SK-N-MC (cell line): ENCODE measurements around the gene SRGAP3.

Source experiments
- DNase-seq: peaks from one replicate; pipeline ENCODE4 v3.0.0-alpha.2; 2011; ENCODE audit warnings: low read depth, low spot score
- H3K27ac ChIP-seq: fragments of 200-600 bp; sonication (generic); 2 replicates; pipeline ENCODE4 v1.5.1; 2016; ENCODE audit warnings: mixed run types
- H3K36me3 ChIP-seq: fragments of 200-600 bp; sonication (generic); 2 replicates; pipeline ENCODE4 v1.6.1; 2017; ENCODE audit warnings: antibody characterized with exemption, low read length, mixed read lengths; ENCODE audit not compliant: insufficient read depth
- H3K4me3 ChIP-seq: fragments of 200-600 bp; sonication (generic); 2 replicates; pipeline ENCODE4 v1.5.1; 2016
- H3K9ac ChIP-seq: fragments of 200-600 bp; sonication (generic); 2 replicates; pipeline ENCODE4 v1.8.0; 2017; ENCODE audit warnings: mixed run types, mixed read lengths; ENCODE audit not compliant: insufficient read length
- H3K9me3 ChIP-seq: fragments of 200-600 bp; sonication (generic); 2 replicates; pipeline ENCODE4 v1.6.1; 2017; ENCODE audit warnings: low read depth, mild to moderate bottlenecking, antibody characterized with exemption, low read length, moderate library complexity, mixed read lengths
- EZH2 ChIP-seq: fragments of 200-600 bp; sonication (generic); IDR thresholded peaks from one replicate; pipeline ENCODE4 v1.6.1; 2017; ENCODE audit warnings: antibody characterized with exemption
- FOXP2 ChIP-seq: optimal IDR thresholded peaks from 2 replicates; pipeline ENCODE3; 2011; ENCODE audit warnings: mild to moderate bottlenecking, moderate library complexity; ENCODE audit not compliant: insufficient read depth; ENCODE audit errors: extremely low read length, control extremely low read depth
- POLR2AphosphoS5 ChIP-seq: IDR thresholded peaks from 2 replicates; pipeline ENCODE4 v1.6.1; 2012; ENCODE audit warnings: mild to moderate bottlenecking, low read depth, low read length, borderline replicate concordance

SRGAP3 gene

DNA sequence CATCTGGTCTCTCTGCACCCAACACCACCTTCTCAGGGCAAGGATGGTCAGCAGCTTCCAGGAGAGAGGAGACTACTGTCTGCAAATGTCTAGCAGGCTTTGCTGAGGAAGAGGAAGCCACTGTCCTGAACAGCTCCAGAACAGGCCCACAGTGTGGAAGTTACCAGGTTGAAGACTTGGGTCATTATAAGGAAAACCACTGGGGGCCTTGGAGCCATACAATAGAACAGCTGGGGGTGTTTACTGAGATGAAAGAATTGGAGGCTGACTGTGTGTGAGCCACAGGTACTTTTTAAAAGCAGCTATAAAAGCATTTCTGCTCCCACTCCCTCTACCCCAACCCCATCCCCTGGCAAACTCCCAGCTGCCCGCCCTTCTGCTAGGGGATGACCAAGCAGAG, 24.2 kb downstream of the SRGAP3 start:
- Histone ChIP-seq H3K27ac (no peak overlapping the region), H3K9ac (no peak overlapping the region), H3K9me3 (no peaks in the 10 kb centered on the region), H3K36me3 (no peaks in the 10 kb centered on the region), H3K4me3 (no peak overlapping the region)
- no peak for DNase-seq
- TF ChIP-seq FOXP2 (no peak), EZH2 (no peak), POLR2AphosphoS5 (no peak)

DNA sequence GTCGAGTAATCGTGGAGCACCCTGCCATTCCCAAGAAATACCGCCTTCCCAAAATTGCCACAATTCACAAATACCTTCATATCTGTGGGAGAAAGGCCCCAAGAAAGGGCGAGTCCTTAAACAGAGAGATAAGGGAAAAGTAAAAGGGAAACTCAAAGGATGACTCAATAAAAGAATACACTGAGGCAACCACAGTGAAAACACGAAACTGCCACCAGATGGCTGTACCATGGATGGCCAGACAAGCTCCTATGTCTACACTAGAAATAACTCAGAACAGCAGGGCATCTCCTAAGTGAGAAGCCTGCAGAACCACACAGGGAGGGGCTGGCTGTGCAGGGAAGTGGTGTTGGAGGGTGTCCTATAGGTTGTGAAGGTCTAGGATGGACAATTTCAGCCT, 25.0 kb downstream of the SRGAP3 start:
- H3K9me3 ChIP-seq, result no peaks in the 10 kb centered on the region
- H3K4me3 ChIP-seq, result no peak overlapping the region
- TF ChIP-seq EZH2 (no peak), POLR2AphosphoS5 (no peak), FOXP2 (no peak)
- H3K27ac ChIP-seq, result no peak overlapping the region
- DNase-seq, result no peak
- H3K36me3 ChIP-seq, result no peaks in the 10 kb centered on the region
- no peak overlapping the region for H3K9ac ChIP-seq

DNA sequence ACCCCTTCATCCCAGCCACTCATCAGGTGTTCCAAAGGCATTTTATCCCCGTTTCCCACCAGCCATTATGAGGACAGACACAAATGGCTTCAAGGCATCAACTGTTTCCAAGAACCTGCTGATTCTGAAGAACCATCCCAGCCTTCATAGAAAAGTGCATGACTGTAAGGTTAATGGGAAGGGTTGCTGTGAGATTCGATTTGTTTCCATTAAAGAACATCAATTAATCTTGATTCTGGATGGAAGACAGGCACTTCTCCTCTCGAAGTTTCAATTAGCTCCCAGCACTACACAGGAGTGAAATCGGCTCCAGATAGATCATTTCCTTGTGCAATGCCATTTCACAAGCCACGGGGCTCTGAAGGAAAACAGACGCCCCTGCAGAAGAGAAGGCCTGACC, 25.8 kb downstream of the SRGAP3 start:
- Histone ChIP-seq H3K9me3 (no peaks in the 10 kb centered on the region), H3K4me3 (no peak overlapping the region), H3K36me3 (no peaks in the 10 kb centered on the region), H3K27ac (no peak overlapping the region), H3K9ac (no peak overlapping the region)
- TF ChIP-seq FOXP2 (no peak), EZH2 (no peak), POLR2AphosphoS5 (no peak)
- no peak for DNase-seq

DNA sequence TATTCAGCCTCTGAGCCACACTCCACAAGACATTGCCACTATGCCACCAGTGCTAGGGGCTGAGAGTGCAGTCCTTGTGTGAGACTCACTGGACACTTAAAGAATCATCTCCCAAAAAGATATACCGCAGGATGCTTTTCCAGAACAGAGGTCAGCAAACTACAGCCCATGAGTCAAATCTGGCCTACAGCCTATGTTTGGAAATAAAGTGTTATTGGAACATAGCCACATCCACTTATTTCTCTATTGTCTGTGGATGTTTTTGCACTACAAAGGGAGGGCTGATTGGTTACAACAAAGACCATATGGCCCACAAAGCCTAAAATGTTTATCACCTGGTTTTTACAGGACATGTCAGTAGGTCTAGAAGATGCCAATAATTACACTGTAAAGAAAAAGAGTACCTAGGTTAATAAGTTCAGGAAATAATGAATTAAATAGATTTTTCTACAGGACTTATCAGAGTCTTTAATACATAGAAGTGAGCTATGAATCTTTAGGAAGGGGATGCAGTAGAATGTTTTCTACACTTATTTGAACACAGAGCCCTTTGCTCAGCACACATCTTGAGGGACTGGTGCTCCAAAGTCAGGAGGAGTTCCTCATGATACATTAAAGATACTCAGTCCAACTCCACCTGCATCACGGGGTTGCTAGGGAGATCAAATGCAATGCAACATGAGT, 26.3 kb downstream of the SRGAP3 start:
- Histone ChIP-seq H3K9me3 (no peaks in the 10 kb centered on the region), H3K27ac (no peak overlapping the region), H3K36me3 (no peaks in the 10 kb centered on the region), H3K4me3 (no peak overlapping the region), H3K9ac (no peak overlapping the region)
- no peak for TF ChIP-seq POLR2AphosphoS5
- TF ChIP-seq FOXP2, result no peak
- no peak for TF ChIP-seq EZH2
- DNase-seq, result no peak

DNA sequence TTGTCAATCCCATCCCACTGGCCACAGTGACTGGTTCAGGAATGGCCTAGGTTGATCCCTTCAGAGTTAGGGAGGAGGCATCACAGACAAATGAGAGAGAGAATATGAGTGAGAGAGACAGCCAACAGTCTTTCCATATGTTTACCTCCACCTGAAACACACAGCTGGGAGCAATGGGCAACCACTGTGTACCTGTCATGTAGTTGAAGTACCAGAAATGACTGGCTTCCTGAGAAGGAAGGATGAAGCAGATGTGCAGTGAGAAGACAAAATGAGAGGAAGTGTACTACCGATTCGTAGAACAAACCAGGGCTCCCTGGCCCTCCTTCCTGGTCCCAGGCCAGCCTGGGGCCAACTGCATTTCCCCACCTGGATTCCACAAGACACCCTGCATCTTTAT, 27.4 kb downstream of the SRGAP3 start:
- TF ChIP-seq POLR2AphosphoS5 (no peak), EZH2 (no peak), FOXP2 (no peak)
- Histone ChIP-seq H3K4me3 (no peak overlapping the region), H3K27ac (no peak overlapping the region), H3K36me3 (no peaks in the 10 kb centered on the region), H3K9ac (no peak overlapping the region), H3K9me3 (no peaks in the 10 kb centered on the region)
- DNase-seq, result no peak

DNA sequence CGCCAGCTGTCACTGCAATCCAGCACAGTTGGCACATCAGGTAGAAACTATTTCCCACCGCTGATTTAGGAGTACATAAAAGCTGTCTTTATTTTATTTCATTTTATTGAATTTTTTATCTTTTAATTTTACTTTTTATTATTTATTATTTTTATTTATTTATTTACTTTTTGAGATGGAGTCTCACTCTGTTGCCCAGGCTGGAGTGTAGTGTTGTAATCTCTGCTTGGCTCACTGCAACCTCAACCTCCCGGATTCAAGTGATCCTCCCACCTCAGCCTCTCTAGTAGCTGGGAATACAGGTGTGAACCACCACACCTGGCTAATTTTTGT, 31.0 kb downstream of the SRGAP3 start:
- H3K9me3 ChIP-seq, result no peaks in the 10 kb centered on the region
- H3K27ac ChIP-seq, result no peak overlapping the region
- no peak for TF ChIP-seq POLR2AphosphoS5
- TF ChIP-seq EZH2, result no peak
- no peak for TF ChIP-seq FOXP2
- no peak overlapping the region for H3K4me3 ChIP-seq
- H3K9ac ChIP-seq, result no peak overlapping the region
- H3K36me3 ChIP-seq, result no peaks in the 10 kb centered on the region
- no peak for DNase-seq

DNA sequence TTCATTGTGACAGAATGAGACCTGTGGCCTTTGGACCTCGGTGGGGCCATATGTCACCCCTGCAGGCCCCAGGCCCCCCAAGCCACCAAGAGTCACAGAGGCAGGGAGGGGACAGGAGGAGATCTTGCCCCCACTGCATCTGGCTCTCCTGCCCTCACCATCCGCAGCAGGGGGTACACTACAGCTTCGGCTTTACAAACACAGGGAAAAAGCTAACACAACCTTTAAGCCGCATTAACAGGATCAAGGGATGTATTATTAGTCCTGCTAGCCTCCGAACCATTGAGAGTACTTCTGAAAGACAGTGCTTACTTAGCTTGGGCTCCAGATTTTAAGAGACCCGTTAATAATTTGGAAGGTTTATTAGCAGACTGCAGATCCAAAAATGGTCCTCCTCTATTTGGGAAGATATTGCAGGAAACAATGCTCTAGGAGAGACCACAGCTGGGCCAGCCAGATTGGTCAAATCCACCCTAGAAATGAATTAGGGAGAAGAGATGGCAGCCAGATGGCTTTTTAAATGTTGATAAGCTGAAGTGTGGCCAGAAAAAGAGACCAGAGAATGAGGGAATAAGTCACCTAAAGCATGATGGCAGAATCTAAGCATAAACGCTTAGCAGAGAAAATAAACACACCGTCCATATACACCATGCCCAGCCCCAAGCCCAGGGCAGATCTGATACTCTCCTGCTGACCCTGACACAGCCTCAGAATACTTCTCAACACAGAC, 31.5 kb downstream of the SRGAP3 start:
- Histone ChIP-seq H3K4me3 (no peak overlapping the region), H3K9ac (no peak overlapping the region), H3K27ac (no peak overlapping the region), H3K36me3 (no peaks in the 10 kb centered on the region), H3K9me3 (no peaks in the 10 kb centered on the region)
- no peak for DNase-seq
- TF ChIP-seq EZH2 (no peak), POLR2AphosphoS5 (no peak), FOXP2 (no peak)

DNA sequence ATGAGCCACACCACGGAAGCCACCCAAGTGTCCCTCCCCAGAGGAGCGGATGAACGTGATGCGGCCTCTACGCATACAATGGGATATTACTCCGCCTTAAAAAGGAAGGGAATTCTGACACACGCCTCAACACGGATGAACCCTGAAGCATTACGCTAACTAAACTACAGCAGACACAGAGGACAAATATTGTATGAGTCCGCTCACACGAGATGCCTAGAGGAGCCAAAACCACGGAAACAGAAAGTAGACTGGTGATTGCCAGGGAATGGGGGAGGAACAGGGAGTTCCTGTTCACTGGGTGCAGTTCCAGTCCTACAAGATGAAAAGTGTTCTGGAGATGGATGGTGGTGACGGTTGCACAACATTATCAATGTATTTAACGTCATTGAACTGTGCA, 32.7 kb downstream of the SRGAP3 start:
- Histone ChIP-seq H3K9me3 (no peaks in the 10 kb centered on the region), H3K36me3 (no peaks in the 10 kb centered on the region), H3K27ac (no peak overlapping the region), H3K9ac (no peak overlapping the region), H3K4me3 (no peak overlapping the region)
- TF ChIP-seq EZH2, result no peak
- TF ChIP-seq POLR2AphosphoS5, result no peak
- no peak for TF ChIP-seq FOXP2
- no peak for DNase-seq

DNA sequence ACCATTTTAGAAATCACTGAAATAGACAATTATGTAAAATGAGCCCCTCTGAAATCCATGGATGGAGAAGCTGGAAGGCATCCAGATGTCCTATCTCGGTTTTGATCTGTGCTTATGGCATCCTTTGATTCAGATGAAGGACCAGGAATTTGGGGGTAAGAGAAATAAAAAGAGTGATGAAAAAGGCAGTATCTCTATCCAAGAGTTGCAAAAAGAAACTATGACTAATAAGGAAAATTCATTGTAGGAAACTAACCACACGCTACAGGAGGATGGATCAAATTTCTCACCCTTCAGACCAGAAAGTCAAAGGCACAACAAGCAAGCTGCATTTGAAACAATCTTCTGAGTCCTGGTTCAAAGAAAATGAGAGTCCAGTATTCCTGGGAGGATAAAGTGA, 34.8 kb downstream of the SRGAP3 start:
- H3K36me3 ChIP-seq, result no peaks in the 10 kb centered on the region
- DNase-seq, result no peak
- H3K9ac ChIP-seq, result no peak overlapping the region
- H3K9me3 ChIP-seq, result no peaks in the 10 kb centered on the region
- H3K27ac ChIP-seq, result no peak overlapping the region
- H3K4me3 ChIP-seq, result no peak overlapping the region
- TF ChIP-seq POLR2AphosphoS5 (no peak), EZH2 (no peak), FOXP2 (no peak)
